Hematopoietic multipotent progenitor cell treated with erythropoietin and hydrocortisone succinate and interleukin-3 and kit ligand, for 4 days (in vitro differentiated cells): ENCODE results near the gene ENAM.

ENCODE experiments used
- DNase-seq: peaks from one replicate; pipeline ENCODE4 v3.0.0-alpha.2; 2015

ENAM gene, protein sequence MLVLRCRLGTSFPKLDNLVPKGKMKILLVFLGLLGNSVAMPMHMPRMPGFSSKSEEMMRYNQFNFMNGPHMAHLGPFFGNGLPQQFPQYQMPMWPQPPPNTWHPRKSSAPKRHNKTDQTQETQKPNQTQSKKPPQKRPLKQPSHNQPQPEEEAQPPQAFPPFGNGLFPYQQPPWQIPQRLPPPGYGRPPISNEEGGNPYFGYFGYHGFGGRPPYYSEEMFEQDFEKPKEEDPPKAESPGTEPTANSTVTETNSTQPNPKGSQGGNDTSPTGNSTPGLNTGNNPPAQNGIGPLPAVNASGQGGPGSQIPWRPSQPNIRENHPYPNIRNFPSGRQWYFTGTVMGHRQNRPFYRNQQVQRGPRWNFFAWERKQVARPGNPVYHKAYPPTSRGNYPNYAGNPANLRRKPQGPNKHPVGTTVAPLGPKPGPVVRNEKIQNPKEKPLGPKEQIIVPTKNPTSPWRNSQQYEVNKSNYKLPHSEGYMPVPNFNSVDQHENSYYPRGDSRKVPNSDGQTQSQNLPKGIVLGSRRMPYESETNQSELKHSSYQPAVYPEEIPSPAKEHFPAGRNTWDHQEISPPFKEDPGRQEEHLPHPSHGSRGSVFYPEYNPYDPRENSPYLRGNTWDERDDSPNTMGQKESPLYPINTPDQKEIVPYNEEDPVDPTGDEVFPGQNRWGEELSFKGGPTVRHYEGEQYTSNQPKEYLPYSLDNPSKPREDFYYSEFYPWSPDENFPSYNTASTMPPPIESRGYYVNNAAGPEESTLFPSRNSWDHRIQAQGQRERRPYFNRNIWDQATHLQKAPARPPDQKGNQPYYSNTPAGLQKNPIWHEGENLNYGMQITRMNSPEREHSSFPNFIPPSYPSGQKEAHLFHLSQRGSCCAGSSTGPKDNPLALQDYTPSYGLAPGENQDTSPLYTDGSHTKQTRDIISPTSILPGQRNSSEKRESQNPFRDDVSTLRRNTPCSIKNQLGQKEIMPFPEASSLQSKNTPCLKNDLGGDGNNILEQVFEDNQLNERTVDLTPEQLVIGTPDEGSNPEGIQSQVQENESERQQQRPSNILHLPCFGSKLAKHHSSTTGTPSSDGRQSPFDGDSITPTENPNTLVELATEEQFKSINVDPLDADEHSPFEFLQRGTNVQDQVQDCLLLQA

GRCh38 chr4:70628444-70628843 lies at the start of gene ENAM:
ENAM (plus strand) TSS chr4:70628744; CDS start chr4:70629501, 757 bp downstream.
- no peak for DNase-seq

GRCh38 chr4:70581980-70582379 lies 46.6 kb upstream of the ENAM start:
- no peak for DNase-seq

DNA sequence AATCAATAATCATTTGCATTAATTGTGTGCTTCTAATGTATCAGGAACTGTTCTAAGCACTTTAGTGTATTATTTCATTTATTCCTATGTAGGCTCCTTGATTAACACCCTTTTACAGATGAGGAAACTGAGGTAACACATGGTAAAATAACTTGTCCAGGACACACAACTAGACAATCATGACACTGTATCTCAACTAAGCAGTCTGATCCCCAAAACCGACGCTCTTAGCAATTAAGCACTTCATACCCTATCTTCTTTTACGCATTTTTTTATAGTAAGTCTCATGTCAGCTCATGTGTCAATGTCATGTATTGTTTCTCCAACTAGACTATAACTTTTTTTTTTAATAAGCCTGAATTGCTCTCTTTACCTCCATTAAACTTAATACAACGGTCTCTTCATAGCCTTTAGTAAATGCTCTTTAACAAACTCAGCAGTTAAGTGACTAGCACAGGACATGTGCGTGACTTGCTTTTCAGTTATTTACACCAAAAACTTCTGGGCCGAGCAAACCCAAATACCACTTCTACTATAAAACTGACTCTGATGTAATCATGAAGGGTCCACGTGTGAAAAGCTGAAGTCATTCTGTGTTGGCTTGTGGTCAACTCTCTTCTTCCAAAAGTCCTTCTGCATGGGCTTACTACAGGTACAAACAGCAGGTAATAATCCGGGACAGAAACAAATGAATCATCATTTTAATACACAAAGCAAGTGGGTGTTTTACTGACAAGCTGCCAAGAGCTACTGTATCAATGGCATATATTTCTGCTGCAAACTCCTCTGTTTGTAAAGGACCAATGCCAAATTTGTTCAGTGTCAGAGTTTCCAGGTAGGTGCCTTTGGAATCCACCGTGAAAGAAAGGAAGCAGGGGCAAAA lies 44.4 kb upstream of the ENAM start:
- DNase-seq: no peak

DNA sequence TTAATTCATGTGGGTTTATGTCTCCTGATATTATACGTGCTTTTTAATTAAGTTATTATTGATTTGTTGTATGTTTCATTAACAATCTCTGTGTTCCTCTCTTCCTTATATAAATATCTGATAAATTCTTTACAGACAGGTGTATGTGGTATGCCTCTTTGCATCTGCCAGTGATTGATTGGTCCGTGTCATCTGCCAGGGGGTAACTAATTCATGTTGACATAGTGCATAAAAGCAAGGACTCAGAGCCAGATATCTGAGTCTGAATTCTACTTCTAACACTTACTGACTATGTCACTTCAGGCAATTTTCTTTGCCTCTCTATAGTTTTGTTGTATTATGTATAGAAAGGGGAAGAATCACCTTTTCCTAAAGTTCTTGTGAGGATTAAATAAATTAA lies 41.7 kb upstream of the ENAM start:
- DNase-seq: no peak

DNA sequence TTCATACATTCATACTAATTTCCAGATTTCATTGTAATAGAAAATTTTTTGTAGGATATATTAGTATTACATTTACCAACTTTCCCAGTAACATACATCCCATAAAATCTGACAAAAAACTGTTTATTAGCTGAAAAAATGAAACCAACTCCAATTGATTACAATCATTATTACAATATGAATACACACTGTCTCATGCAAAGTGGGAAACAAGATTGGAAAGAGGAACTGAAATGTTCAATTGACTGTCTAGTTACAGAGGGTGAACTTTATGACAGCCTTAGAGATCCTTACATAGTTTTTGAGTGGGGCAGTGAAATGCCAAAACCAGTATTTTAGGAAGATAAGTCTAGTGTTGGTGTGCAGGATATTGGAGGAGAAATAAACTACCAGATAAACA lies 38.8 kb upstream of the ENAM start:
- DNase-seq: no peak

- DNase-seq: no peak
These were observed 36.5 kb upstream of the ENAM start, which contains the start of gene AMBN for GRCh38 chr4:70591955-70592582. AMBN (plus strand) TSS chr4:70592256; CDS start chr4:70592359, 103 bp downstream.

- no peak for DNase-seq
These were observed 34.3 kb upstream of the ENAM start for GRCh38 chr4:70594196-70594595.

- DNase-seq: peak; percentile 46
These were observed 28.2 kb upstream of the ENAM start for GRCh38 chr4:70600305-70600704.

- no peak for DNase-seq
These were observed 27.6 kb upstream of the ENAM start for GRCh38 chr4:70600977-70601376.

DNA sequence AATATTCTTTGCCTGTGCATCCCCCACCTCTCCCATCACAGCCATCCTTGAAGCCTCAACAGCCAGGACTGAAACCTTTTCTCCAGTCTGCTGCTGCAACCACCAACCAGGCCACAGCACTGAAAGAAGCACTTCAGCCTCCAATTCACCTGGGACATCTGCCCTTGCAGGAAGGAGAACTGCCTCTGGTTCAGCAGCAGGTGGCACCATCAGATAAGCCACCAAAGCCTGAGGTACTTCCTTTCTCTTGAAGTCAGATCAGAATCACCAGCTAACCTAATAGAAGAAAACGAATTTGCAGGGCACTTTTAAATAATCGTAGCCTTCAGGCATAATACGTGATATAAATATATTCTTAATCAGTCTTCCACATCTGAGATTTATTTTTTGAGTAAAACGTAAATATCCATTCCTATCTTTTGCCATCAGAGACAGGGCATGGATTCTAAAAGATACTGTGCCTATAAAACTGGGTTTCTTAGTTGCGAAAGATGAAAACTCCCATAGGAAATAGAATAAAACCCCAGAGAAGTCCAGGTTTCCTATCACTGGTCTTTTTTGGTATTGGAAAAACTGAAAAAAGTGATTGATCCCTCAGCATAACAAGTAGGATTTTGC lies 27.0 kb upstream of the ENAM start:
- peak; percentile 89 for DNase-seq

DNA sequence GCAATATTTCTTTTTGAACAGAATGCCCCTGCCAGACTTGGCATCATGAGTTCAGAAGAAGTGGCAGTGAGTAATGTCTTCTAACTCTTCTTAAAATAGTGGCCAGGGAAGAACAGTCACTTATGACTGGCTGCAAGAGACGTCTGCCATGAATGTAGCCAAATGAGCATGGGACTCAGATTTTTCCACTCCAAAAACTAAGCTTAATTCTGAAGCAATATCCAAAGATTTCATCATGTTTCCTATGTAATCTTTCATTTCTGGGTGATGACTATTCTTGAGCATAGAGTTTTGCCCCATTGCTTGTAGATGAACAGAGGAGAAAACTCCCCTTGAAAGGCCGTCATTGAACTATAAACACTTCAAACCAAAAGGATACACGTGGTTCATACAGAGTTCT lies 24.7 kb upstream of the ENAM start:
- no peak for DNase-seq

DNA sequence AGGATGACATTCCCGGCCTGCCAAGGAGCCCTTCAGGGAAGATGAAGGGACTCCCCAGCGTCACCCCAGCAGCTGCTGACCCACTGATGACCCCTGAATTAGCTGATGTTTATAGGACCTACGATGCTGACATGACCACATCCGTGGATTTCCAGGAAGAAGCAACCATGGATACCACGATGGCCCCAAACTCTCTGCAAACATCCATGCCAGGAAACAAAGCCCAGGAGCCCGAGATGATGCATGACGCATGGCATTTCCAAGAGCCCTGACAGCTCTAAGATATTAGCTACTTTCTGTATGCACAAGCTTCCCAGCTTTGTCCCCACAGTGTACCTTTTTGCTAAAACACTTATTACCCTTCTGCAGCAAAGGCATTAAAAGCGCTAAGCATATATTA lies 22.1 kb upstream of the ENAM start:
- no peak for DNase-seq

- no peak for DNase-seq
These were observed 21.1 kb upstream of the ENAM start for GRCh38 chr4:70607334-70607853.

DNA sequence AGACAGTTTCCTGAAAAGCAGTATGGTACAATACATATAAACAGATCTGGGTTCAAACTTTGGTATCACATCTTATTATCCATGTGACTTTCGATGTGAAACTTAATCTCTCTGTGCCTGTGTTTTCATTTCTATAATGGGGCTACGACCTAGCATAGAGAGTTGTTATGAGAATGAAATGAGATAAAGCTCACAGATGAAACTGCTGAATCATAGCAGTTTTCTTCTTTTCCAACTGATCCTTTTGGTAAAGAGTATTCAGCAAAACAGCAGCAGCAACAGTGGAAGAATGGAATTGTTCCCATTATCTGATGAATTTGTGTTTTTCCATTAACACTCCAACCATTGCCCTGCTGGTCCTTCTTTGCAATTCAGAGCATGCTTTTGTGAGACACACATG lies 20.2 kb upstream of the ENAM start:
- DNase-seq: no peak

GRCh38 chr4:70613306-70614183 lies 15.0 kb upstream of the ENAM start:
- DNase-seq: no peak

- DNase-seq: peak; percentile 38
These were observed 14.4 kb upstream of the ENAM start for GRCh38 chr4:70614184-70614555.

- DNase-seq: no peak
These were observed 9.3 kb upstream of the ENAM start for GRCh38 chr4:70619288-70619687.

- no peak for DNase-seq
These were observed 8.8 kb upstream of the ENAM start for GRCh38 chr4:70619778-70620177.

DNA sequence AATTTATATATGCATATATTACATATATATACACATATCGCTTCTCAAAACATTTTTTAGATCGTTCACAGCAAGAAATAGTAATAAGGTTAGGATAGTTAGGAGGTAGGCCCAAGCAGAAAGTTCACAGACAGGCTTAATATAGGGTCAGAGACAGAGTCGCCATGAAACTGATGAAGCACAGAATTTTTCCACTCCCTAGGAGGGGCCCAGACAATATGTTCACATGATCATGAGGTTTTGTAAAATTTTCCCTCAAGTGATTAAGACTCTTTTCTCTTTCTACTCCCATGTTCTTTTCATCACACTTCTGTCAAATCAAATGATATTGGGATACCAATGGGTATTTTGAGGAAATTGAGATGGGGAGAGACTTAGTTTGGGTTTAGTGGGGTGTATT lies 5.2 kb upstream of the ENAM start:
- DNase-seq: no peak

- no peak for DNase-seq
These were observed 4.2 kb upstream of the ENAM start for GRCh38 chr4:70624226-70624793.
